AG04449 (cell line): ENCODE measurements around the gene CLCN5.

Source experiments
- CTCF ChIA-PET: fragments of 350-600 bp; formaldehyde crosslinking; extraction: SDS; loops from one replicate; lab custom pipeline; 2021; ENCODE audit warnings: antibody characterized with exemption; lab: Yijun Ruan, JAX
- POLR2A ChIA-PET: fragments of 400-600, 350-600 bp; formaldehyde crosslinking; extraction: SDS; loops from one replicate; lab custom pipeline; 2020; ENCODE audit warnings: antibody characterized with exemption, inconsistent platforms; lab: Yijun Ruan, JAX
- DNase-seq: peaks from one replicate; pipeline ENCODE4 v3.0.0-alpha.2; 2010; ENCODE audit warnings: low read depth, low spot score
- H3K4me3 ChIP-seq: 2 replicates; pipeline ENCODE4 v1.5.1; 2011; ENCODE audit warnings: low read depth, mild to moderate bottlenecking, control low read depth, low read length
- CTCF ChIP-seq: IDR thresholded peaks from one replicate; pipeline ENCODE4 v1.5.1; 2011; ENCODE audit warnings: mild to moderate bottlenecking, moderate library complexity, low read length, control low read depth, inconsistent platforms; ENCODE audit not compliant: insufficient read depth; ENCODE audit errors: missing control alignments

The CLCN5 gene

GRCh38 chrX:49910344-49910743 is 12.1 kb upstream of the CLCN5 start:
- ChIA-PET CTCF (interaction anchor here (1.1 kb wide), 1 partner anchor 9 kb away, joined by 3 read pairs; no protein-coding TSS in a partner anchor), POLR2A (no interaction called here)
- DNase-seq = no peak
- no peak overlapping the region for H3K4me3 ChIP-seq
- TF ChIP-seq CTCF = no peak

GRCh38 chrX:49912086-49912485 is 10.3 kb upstream of the CLCN5 start:
- CTCF ChIA-PET = interaction anchor here (2.2 kb wide), 1 partner anchor 10 kb away, joined by 7 read pairs; the partner anchor contains the start of gene CLCN5
- POLR2A ChIA-PET = no interaction called here
- H3K4me3 ChIP-seq = no peak overlapping the region
- no peak for DNase-seq
- TF ChIP-seq CTCF = no peak

GRCh38 chrX:49912861-49913260 is 9.5 kb upstream of the CLCN5 start:
- no peak for DNase-seq
- CTCF ChIA-PET = interaction anchor here (1.0 to 2.2 kb wide), 3 partner anchors 9 to 30 kb away, joined by 3 to 7 read pairs (median 3); partner anchors contain the start of gene CLCN5
- no peak overlapping the region for H3K4me3 ChIP-seq
- POLR2A ChIA-PET = no interaction called here
- no peak for TF ChIP-seq CTCF

GRCh38 chrX:49915361-49916222 is 6.8 kb upstream of the CLCN5 start:
- TF ChIP-seq CTCF = peak; percentile 74
- POLR2A ChIA-PET = interaction anchor here (0.7 kb wide), 1 partner anchor 289 kb away, joined by 3 read pairs; no protein-coding TSS in a partner anchor
- no peak for DNase-seq
- no peak overlapping the region for H3K4me3 ChIP-seq
- CTCF ChIA-PET = interaction anchor here (1.0 to 2.9 kb wide), 12 partner anchors 10 to 666 kb away, joined by 3 to 18 read pairs (median 5); partner anchors contain the start of gene CCNB3

- CTCF ChIA-PET = interaction anchor here (0.6 to 3.9 kb wide), 15 partner anchors 8 to 984 kb away, joined by 3 to 23 read pairs (median 3); partner anchors contain the start of gene AKAP4
- POLR2A ChIA-PET = no interaction called here
- DNase-seq = no peak
- peak; percentile 57 for TF ChIP-seq CTCF
- H3K4me3 ChIP-seq = no peak overlapping the region
Observed at GRCh38 chrX:49919617-49920016, 2.8 kb upstream of the CLCN5 start.

GRCh38 chrX:49921109-49921508 is 1.3 kb upstream of the CLCN5 start:
- H3K4me3 ChIP-seq = no peak overlapping the region
- no peak for DNase-seq
- POLR2A ChIA-PET = no interaction called here
- no peak for TF ChIP-seq CTCF
- CTCF ChIA-PET = interaction anchor here (1.1 to 3.9 kb wide), 8 partner anchors 9 to 729 kb away, joined by 3 to 23 read pairs (median 4); no protein-coding TSS in a partner anchor
